Measurements from ENCODE around the gene SLC16A10.
"Not testable (repeated sequence)": the region's sequence is repeated elsewhere in the genome, so short reads cannot be mapped to it uniquely, and the experiment has no call there.

The SLC16A10 gene

DNA sequence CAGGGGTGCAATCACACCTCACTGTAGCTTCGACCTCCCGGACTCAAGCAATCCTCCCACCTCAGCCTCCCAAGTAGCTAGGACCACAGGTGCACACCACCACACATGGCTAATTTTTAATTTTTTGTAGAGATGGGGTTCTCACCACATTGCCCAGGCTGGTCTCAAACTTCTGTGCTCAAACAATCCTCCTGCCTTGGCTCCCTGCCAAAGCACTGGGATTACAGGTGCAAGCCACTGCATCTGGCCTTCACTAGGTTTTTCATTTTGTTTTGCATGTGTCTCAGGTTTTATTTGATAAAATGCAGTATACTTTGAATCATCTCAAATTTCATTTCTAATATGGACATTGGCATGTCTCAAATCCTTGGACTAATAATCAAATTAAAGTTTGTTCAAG is 98.7 kb downstream of the SLC16A10 start:
- DNase-seq (ENCODE audit: low read depth), result no peak

DNA sequence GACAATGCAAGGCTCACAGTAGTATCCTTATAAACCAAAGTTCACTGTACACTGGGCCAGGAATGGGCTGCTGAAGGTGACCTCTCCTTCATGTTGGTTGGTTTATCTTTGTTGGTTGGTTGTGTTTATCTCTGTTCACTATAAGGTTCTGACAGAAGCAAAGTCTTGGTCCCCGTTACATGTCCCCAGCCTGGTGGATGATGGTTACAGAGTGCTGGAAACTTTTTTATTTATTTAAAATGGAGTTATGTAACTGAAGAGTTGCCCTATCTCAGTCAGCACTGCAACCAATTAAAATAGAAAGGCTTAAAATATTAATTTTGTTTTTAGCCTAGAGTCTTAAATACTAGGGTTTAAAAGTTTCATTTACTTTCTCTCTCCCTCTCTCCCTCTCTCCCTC is 100.6 kb downstream of the SLC16A10 start:
- DNase-seq (ENCODE audit: low read depth), result no peak

DNA sequence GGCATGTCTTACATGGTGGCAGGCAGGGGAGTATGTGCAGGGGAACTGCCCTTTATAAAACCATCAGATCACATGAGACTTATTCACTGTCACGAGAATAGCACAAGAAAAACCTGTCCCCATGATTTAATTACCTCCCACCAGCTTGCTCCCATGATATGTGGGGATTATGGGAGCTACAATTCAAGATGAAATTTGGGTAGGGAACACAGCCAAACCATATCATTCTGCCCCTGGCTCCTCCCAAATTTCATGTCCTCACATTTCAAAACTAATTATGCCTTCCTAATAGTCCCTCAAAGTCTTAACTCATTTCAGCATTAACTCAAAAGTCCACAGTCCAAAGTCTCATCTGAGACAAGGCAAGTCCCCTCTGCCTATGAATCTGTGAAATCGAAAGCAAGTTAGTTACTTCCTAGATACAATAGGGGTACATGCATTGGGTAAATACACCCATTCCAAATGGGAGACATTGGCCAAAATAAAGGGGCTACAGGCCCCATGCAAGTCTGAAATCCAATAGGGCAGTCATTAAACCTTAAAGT is 102.4 kb downstream of the SLC16A10 start:
- DNase-seq (ENCODE audit: low read depth), result not testable (repeated sequence)

DNA sequence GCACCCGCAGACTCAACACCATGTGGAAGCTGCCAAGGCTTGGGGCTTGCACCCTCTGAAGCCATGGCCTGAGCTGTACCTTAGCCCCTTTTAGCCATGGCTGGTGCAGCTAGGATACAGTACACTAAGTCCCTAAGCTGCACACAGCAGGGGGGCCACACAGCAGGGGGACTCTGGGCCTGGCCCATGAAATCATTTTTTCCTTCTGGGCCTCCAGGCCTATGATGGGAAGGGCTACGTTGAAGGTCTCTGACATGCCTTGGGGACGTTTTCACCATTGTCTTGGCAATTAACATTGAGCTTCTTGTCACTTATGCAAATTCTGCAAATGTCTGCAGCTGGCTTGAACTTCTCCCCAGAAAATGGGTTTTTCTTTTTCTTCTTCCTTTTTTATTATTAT is 103.3 kb downstream of the SLC16A10 start:
- no peak for DNase-seq (ENCODE audit: low read depth)

DNA sequence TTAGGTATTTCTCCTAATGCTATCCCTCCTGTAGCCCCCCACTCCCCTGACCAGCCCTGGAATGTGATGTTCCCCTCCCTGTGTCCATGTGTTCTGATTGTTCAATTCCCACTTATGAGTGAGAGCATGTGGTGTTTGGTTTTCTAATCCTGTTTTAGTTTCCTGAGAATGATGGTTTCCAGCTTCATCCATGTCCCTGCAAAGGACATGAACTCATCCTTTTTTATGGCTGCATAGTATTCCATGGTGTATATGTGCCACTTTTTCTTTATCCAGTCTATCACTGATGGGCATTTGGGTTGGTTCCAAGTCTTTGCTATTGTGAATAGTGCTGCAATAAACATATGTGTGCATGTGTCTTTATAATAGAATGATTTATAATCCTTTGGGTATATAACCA is 103.8 kb downstream of the SLC16A10 start:
- DNase-seq (ENCODE audit: low read depth), result not testable (repeated sequence)

DNA sequence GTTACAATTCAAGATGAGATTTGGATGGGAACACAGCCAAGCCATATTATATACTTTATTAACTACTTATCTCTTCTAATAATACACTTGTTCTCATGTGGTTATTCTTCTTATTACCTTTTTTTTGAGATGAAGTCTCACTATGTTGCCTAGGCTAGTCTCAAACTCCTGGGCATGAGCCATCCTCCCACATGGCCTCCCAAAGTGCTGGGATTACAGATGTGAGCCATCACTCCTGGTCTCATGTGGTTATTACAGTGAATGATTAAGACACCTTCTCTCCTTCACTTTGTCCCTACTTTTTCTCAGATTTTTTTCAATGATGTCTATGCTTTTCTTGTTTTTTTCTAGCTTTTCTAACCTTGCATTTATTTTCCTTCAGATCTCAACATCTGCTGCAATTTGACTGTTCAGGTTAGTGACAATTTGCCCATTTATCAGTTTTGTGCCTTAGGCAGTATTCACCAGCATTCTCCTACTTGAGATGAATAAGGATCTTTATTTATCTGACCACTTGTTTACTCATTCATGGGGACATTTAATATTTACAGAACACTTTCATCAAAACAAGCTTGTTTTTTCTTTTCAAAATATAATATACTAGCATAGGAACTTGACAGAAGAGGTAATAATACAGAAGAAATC is 105.7 kb downstream of the SLC16A10 start:
- DNase-seq (ENCODE audit: low read depth), result no peak

DNA sequence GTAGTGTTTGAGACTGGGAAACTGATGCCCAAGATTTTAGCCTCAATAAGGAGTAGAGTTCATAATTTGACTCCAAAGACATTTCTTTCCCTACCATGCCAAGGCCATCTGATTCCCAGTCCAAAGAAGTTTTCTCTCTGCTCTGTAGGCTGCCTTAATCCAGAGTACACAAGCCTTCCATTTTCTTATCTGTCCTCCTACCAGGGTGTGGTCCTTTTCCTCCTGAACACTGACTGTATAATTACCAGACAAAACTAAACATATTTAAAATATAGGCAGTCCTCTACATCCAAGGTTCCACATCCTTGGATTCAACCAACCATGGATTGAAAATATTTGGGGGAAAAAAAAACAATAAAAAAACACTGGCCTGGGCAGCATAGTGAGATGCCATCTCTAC is 108.4 kb downstream of the SLC16A10 start:
- DNase-seq (ENCODE audit: low read depth), result no peak

DNA sequence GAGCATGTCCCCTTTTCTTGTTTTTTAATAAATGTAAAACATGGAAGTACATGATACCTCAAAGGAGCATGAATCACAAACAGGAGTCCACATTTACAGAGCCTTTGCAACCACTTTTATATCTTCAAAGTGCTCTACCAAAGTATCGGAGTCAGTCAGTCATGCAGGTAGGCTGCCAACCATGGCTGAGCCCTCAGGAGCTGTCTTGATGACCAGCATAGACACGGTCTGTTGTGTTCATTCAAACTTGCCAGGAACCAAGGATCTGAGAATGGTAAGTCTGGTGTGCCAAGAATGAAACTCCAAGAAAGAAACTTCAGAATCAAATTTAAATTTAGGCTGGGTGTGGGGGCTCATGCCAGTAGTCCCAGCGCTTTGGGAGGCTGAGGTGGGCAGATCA is 111.5 kb downstream of the SLC16A10 start:
- DNase-seq (ENCODE audit: low read depth), result no peak

DNA sequence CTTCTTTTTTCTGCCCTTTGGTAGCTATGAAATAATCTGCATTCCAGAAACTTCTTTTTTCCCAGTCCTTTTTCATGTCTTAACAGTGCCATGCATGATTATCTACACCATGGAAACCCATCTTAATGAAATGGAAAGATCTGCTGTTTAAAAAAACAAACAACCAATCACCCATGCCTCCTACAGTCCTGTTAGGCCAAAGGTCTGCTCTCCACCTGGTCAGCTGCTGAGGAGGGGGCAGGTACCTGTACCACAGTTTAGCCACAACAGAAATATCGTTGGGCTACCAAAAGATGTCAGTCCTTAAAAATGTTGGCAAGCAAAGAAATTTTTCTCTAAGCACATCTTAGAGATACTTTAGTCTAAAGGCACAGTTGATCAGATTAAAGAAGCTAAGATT is 112.6 kb downstream of the SLC16A10 start:
- DNase-seq (ENCODE audit: low read depth), result no peak

DNA sequence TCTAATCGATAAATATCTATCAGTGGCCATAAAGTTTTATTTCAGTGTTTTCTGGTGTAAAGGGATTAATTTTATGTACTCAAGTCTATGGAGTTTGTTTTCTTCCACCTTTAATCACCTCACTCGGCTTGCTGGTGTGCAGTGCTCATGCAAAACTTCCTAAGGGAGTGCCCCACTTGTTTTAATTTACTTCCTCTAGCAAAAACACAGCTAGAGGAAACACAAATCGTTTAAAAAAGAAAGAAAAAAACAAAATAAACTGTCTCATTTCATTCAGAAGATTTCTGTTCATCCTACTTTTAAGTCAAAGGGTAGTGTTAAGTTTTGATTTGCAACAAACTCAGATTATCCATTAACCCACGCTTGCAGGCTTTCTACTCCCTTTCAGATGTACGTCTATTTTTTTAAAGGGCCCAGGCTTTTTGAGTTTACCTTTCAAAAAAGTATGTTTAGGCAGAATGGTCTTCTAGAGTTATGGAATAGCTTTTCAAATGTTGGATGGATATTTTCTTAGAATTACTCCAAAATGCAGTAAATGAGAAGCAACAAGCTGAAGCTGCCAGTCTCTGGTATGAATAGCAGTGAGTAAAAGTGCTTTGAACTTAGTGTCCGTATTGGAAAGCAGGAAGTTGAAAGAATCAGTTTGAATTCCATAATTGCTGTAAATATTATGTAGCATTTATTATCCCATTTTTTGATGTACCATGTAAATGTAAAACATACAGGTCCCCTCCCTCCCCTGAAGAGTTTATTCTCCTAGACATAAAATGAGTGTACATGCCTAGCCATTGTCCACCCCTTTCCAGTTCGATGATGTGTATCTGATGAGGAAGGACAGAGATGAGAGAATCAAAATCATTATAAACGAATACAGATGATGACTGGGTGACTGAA is 113.3 kb downstream of the SLC16A10 start:
- no peak for DNase-seq (ENCODE audit: low read depth)

DNA sequence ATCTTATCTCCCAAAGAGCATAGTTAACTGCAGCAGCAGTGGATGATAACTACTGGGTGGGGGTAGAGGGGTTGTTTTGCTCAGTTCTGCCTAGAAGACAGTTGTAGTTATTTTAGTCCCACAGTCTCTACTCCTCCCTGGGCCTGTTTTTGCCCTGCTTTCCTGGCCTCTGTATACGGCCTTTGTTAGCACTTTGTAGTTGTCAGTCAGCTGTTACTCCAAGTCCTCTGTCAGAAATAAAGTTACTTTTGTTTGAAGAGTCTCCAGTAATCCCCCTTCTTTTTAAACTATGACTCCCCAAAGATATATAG is 113.9 kb downstream of the SLC16A10 start:
- DNase-seq (ENCODE audit: low read depth), result no peak

DNA sequence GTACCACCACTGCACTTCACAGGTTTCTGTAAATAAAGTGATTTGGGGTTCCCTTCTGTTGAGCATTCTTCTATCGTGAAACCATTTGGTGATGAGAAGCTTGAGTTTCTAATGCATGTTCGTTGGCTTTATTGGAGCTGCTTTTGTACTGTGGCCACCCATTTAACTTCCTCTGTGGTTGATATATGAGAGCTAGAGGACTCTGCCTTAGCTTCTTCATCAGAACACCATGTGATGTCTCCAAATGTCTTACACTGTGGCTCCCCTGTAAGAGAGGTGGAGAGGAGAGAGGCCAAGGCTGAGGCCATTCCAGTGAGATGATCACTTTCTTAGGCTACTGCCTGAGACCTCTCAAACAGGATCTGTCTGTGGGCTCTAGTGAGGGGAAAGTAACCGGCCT is 114.5 kb downstream of the SLC16A10 start:
- DNase-seq (ENCODE audit: low read depth), result no peak

DNA sequence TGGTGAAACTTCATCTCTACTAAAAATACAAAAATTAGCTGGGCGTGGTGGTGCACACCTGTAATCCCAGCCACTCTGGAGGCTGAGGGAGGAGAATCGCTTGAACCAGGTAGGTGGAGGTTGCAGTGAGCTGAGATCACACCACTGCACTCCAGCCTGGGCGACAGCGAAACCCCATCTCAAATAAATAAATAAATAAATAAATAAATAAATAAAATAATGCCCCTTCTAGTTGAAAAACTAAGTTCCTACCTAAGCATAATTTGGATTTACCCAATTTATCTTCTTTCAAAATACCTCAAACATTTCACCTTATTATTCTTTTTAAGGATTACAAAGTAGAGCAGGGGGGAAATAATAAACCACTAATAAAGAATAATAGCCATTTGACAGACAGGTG is 116.2 kb downstream of the SLC16A10 start:
- DNase-seq (ENCODE audit: low read depth), result not testable (repeated sequence)

DNA sequence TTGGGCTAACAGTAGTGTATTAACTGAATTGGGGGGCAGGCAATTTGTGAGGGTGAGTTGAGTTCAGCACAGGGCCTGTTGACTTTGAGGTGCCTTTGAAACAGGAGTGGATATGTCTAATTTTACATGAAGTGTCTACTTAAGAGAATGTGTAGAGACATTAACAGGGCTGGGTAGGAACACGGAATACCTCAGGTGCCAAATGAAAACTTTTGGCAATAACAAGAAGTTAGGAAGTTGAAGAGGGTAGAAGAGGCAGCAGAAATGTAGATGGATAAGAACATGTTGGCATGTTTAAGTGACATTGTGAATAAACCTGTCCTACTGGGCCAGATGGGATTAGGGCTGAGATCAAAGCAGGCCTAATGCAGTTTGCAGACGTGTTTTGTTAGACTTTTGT is 117.0 kb downstream of the SLC16A10 start:
- no peak for DNase-seq (ENCODE audit: low read depth)

DNA sequence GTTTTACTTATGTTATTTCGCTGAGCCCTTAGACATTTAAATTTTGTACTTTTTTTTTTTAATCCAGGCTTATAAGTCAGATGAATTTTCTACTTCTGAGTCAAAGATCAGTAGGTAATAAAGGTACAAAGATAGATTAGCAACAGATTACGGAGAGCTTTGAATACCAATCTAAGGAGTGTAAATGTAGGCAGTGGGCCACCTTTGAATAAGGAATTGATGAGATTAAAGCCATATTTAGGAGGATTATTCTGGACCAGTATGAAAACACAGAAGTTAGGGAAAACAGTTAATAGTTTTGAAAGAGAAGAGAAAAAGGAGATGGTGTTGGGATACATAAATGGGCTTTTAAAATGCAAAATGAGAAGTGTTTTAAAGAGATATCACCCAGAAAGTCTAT is 117.6 kb downstream of the SLC16A10 start:
- DNase-seq (ENCODE audit: low read depth), result no peak

DNA sequence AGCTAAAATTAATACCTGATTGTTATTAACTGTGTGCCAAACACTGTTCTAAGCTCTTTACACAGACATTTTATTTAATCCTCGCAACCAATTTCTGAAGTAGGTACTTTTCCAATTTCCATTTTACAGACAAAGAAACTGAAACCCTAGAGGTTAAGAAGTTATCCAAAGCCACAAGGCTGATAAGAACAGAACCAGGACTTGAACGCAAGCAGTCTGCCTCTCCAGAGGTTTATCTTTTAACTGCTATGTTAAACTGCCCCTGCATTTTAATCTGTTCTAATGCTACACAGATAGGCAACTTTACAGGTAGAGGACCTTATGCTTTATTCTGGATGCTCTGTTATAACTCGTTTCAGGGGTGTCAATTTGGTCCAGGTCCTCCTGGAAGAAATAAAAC is 118.2 kb downstream of the SLC16A10 start:
- no peak for DNase-seq (ENCODE audit: low read depth)

DNA sequence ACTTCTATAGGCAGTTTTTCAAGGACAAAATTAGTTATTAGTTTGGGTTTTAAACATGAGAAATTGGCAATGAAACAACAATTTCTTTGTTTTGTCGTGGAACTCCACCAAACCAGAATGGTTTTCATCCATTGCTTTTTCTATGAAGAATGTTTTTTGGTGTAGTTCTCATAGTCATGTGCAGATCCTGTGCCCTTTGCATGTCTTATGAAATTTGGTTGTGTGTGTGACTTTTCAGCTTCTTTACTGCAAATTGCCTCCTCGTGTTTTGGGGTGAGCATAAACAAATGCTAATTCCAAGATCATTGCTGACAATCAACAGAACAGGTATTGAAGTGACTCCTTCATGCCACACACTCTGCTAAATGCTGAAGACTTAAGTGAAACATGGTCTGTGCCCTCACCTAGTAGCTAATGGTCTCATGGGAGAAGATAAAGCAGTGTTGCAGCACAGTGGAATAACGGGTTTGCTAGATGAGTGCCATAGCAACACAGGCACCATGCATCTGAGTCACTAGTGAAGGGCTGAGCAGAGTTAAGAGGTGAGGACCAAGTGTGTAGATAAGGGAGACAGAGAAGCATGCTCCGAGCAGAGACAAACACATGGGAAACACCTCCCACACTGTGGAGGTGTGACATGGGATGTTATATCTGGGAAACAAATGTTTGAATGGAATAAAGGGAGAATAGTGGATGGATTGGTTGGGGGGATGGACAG is 120.0 kb downstream of the SLC16A10 start:
- no peak for DNase-seq (ENCODE audit: low read depth)

DNA sequence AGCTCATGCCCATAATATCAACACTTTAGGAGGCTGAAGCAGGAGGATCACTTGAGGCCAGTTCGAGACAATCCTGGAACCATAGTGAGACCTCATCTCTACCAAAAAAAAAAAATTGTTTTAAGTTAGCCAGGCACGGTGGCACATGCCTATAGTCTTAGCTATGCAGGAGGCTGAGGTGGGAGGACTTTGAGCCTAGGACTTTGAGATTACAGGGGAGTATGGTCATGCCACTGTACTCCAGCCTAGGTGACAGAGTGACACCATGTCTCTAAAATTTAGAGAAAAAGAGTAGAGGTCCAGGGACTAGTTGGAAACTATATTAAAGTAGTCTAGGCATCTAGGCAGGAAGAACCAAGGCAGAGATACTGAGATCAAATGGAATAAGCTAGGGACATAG is 121.6 kb downstream of the SLC16A10 start:
- DNase-seq (ENCODE audit: low read depth), result no peak

DNA sequence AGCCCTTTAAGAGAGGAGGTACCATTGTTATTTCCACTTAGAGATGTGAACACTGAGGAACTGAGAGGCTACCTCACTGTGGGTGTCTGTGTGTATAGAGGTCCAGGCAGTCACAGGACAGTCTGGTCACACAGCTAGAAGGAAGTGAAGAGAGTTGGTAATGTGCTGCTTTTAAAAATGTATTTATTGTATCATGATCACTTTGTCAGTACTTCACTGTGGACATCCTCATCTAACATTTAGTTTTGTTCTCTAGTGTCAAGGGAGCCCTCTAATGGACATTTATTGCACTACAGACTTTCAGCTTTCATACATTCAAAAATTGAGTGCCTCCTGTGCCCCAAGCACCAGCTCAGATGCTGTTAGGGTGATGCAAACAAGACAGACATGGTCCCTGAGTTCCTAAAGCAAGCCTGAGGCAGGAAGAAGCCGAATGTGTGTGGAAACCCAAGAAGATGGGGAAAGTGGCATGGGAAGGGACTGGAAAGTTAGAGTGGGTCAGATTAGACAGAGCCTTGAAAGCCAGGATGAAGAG is 123.0 kb downstream of the SLC16A10 start:
- DNase-seq (ENCODE audit: low read depth), result no peak

DNA sequence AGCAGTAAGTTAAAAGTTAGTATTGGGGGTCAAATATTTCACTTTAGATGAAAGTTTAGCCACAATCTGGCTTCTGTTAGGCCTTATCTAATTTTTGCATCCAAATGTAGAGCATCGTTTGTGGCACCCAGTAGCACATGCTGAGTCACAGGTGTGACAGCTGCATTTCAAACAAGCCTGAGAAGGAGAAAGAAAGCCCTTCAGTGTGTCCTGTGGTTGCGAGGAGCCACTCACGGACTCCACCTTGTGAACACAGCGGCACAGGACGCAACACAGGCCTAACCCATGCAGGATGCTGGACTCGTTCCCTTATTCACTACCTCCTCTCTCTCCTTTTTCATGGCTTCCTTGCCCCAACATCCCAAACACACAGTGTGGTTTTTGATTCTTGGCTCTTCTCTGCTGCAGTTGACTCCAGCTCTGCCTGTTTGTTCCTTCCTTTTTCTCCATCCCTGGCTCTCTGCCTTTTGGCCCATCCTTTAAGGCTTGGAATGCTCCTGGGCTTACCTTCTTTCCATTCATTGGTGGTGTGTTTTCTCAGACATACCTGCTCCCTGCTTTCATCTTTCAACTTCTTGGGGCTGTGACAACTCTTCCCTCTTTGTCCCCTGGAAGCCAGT is 124.2 kb downstream of the SLC16A10 start:
- no peak for DNase-seq (ENCODE audit: low read depth)

DNA sequence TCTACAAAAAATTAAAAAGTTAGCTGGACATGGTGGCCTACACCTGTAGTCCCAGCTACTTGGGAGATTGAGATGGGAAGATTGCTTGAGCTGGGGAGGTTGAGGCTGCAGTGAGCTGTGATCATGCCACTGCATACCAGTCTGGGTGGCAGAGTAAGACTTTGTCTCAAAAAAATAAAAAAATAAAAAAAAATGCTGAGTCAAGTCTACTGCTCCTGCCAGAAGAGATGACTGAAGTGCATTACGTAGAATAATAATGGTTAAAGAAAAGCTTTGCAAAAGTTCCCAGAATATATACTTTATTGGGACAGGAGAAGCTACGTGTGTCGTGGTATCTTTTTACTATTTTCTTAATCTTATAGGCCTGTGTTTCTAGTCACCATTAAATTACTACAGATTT is 125.3 kb downstream of the SLC16A10 start:
- no peak for DNase-seq (ENCODE audit: low read depth)

DNA sequence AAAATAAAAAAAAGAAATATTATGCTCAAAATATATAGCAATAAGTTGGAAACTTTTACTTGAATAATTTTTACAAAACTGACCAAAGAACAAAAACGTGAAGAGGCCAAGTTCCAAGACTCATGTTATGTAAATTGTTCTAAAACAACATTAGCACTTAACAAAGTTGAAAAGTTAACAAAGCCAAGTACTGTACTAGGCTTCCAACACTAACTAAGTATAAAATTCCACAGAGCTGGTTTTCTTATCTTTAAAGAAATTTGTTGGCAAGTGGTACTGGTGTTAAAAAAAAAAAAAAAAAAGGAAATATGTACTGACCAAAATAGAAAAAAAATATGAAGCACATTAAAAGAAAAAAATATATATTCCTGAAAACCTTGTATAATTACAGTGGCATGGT is 127.8 kb downstream of the SLC16A10 start:
- no peak for DNase-seq (ENCODE audit: low read depth)
